Activated CD8-positive, alpha-beta memory T cell treated with anti-CD3 and anti-CD28 coated beads for 36 hours (primary cell): ENCODE measurements around the gene OSTF1. TPM values are rescaled to one million over a fixed set of nuclear protein-coding genes. Genes with fewer than 3 reads are reported as not detected.

Source experiments
- CTCF ChIA-PET: fragments of 350-600 bp; sonication (Branson Sonifier 250); formaldehyde crosslinking; loops from one replicate; lab custom pipeline; 2021; ENCODE audit warnings: antibody characterized with exemption; lab: Charles Lee
- POLR2A ChIA-PET: fragments of 350-600 bp; sonication (Branson Sonifier 250); formaldehyde crosslinking; loops from one replicate; lab custom pipeline; 2021; ENCODE audit warnings: antibody characterized with exemption; lab: Charles Lee
- total RNA-seq, 2 experiments: library from RNA; stranded (reverse); gene quantifications; one replicate each; pipeline ENCODE4 v1.2.3, GENCODE V29; 2021

OSTF1 gene
- total RNA-seq, 2 experiments from 2014 or later: 70.9 to 72.4 TPM

DNA sequence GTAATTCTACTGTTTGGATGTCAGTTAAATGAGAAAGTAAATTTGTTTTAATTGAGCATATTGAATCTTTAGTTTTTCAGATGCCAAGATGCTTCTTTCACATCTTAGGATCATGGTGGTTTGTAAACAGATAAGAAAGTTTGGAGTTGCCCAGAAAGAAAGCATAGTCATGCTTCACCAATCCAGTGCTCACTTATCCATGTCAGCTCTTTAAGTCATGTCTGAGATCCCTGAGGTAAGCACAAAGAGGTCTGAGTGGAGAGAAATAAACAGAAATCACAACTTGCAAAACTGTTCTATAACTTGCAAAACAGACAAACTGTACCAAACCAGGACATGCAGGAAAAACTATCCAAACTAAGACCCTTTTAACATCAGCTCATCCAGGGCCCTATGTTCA is 87.7 kb downstream of the OSTF1 start:
- CTCF ChIA-PET: interaction anchor here (2.3 kb wide), 1 partner anchor 9 kb away, joined by 11 read pairs; no protein-coding TSS in a partner anchor
- POLR2A ChIA-PET: interaction anchor here (0.6 kb wide), 1 partner anchor 404 kb away, joined by 3 read pairs; no protein-coding TSS in a partner anchor

GRCh38 chr9:75181750-75182149 is 93.4 kb downstream of the OSTF1 start:
- POLR2A ChIA-PET: no interaction called here
- CTCF ChIA-PET: no interaction called here

GRCh38 chr9:75183306-75183705 is 95.0 kb downstream of the OSTF1 start:
- ChIA-PET CTCF (no interaction called here), POLR2A (no interaction called here)

GRCh38 chr9:75184471-75184870 is 96.2 kb downstream of the OSTF1 start:
- ChIA-PET POLR2A (no interaction called here), CTCF (interaction anchor here (1.1 to 1.8 kb wide), 4 partner anchors 15 to 98 kb away, joined by 3 to 4 read pairs (median 4); no protein-coding TSS in a partner anchor)

GRCh38 chr9:75185585-75186170 is 97.4 kb downstream of the OSTF1 start:
- ChIA-PET POLR2A (no interaction called here), CTCF (interaction anchor here (0.6 to 1.8 kb wide), 13 partner anchors 9 to 408 kb away, joined by 3 to 11 read pairs (median 3); partner anchors contain the start of gene C9orf40)

- CTCF ChIA-PET: no interaction called here
- POLR2A ChIA-PET: no interaction called here
These were observed 98.6 kb downstream of the OSTF1 start for GRCh38 chr9:75186767-75187380.

GRCh38 chr9:75188756-75189155 is 100.4 kb downstream of the OSTF1 start:
- ChIA-PET CTCF (interaction anchor here (1.0 kb wide), 1 partner anchor 40 kb away, joined by 4 read pairs; no protein-coding TSS in a partner anchor), POLR2A (interaction anchor here (0.7 kb wide), 1 partner anchor 23 kb away, joined by 4 read pairs; no protein-coding TSS in a partner anchor)

DNA sequence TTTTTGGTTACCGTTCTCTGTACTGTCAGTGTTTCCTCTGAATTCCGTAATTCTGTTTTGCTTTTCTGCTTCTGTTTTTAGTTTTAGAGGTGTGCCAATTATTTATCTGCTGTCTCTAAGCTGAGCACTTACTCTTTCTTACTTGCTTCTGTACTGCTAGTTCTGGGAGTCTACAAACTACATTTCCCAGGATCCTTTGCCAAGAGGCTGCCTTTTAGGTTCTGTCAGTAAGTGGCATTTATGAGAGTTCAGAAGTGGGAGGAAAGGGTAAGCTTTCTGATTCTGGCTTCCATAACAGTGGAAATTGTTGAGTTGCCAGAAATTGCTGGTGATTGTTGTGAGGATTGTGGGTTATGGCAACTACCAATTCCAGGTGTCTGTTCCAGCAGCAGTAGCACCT is 102.4 kb downstream of the OSTF1 start:
- ChIA-PET CTCF (no interaction called here), POLR2A (no interaction called here)

Other genes with a start within 250 kb of the OSTF1 start
- under 1 TPM in 1 of 2 experiments, not detected in 1; 0.02 TPM for gene TRPM6, start 200.6 kb upstream of the OSTF1 start, total RNA-seq
- gene C9orf40, start 135.6 kb upstream of the OSTF1 start, total RNA-seq: 10 to 100 TPM; 19.8 to 20.7 TPM
- 10 to 100 TPM; 36.7 to 38.8 TPM for gene CARNMT1, start 60.2 kb upstream of the OSTF1 start, total RNA-seq
- 10 to 100 TPM; 10.5 to 12.1 TPM for gene NMRK1, start 359 bp upstream of the OSTF1 start, total RNA-seq